Ishikawa (cell line): ENCODE results near the gene SIX6.

Source experiments
- CEBPB ChIP-seq: IDR thresholded peaks from 2 replicates; pipeline ENCODE4 v1.6.1; 2012
- CREB1 ChIP-seq: IDR thresholded peaks from 2 replicates; pipeline ENCODE4 v1.6.1; 2012; ENCODE audit warnings: low read depth
- EGR1 ChIP-seq: IDR thresholded peaks from 2 replicates; pipeline ENCODE4 v1.6.1; 2012
- EP300 ChIP-seq: IDR thresholded peaks from 2 replicates; pipeline ENCODE4 v1.6.1; 2012; ENCODE audit warnings: borderline replicate concordance
- FOXM1 ChIP-seq: IDR thresholded peaks from 2 replicates; pipeline ENCODE4 v1.6.1; 2012; ENCODE audit warnings: low read depth, borderline replicate concordance
- MAX ChIP-seq: IDR thresholded peaks from 2 replicates; pipeline ENCODE4 v1.6.1; 2012
- NFIC ChIP-seq: IDR thresholded peaks from 2 replicates; pipeline ENCODE4 v1.6.1; 2012
- RAD21 ChIP-seq: IDR thresholded peaks from 2 replicates; pipeline ENCODE4 v1.6.1; 2012; ENCODE audit warnings: low read depth
- REST ChIP-seq: IDR thresholded peaks from 2 replicates; pipeline ENCODE4 v1.6.1; 2012; ENCODE audit warnings: low read depth, mild to moderate bottlenecking
- TAF1 ChIP-seq: IDR thresholded peaks from 2 replicates; pipeline ENCODE4 v1.6.1; 2012; ENCODE audit warnings: low read depth, mild to moderate bottlenecking
- TCF12 ChIP-seq: IDR thresholded peaks from 2 replicates; pipeline ENCODE4 v1.6.1; 2012; ENCODE audit warnings: low read depth
- TEAD4 ChIP-seq: IDR thresholded peaks from 2 replicates; pipeline ENCODE4 v1.6.1; 2012
- USF1 ChIP-seq: IDR thresholded peaks from 2 replicates; pipeline ENCODE4 v1.6.1; 2012
- YY1 ChIP-seq: IDR thresholded peaks from 2 replicates; pipeline ENCODE4 v1.6.1; 2012; ENCODE audit warnings: low read depth
- ZBTB7A ChIP-seq: IDR thresholded peaks from 2 replicates; pipeline ENCODE4 v1.6.1; 2012; ENCODE audit warnings: low read depth

Gene SIX6

DNA sequence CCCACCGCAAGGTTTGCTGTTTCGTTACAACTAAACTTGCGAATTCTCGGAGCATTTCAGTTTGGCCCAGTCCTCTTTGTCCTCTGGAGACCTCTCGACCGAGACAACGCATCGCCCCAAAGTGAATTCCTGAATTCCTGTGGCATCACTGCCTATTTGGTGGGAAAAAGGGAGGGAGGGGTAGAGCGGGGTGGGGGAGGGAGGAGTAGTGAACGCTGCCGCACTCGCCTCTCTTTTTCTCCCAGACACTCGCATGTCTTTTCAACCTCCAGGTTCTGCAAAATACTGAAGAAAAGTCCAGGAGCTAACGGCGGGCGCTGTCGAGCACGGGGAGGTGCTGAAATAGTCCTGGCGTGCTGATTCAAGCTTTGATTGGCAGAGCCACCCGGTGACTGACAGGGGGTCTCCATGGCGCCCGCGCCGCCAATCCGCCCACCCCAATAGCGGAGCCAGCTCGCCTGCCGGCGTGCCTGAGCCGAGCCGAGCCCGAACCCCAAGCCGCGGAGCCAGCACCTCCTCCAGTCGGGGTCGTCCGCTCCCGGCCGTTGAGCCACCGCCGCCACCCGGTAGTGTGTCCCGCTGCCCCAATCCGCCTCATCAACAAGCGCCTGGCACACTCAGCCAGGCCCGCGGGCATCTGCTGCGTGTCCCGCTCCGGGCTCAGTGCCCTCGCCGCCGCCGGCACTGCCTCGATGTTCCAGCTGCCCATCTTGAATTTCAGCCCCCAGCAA lies at the start of gene SIX6:
SIX6 (plus strand) TSS at position 440 of the 731 bp plus-strand sequence; CDS start at position 693, 253 bp downstream.
- TF ChIP-seq REST (peak; percentile 83), MAX (peak; percentile 66; the same call in 1 of the 2 replicates), ZBTB7A (peak; percentile 66; the same call in 1 of the 2 replicates), TAF1 (no peak), EP300 (no peak), USF1 (no peak), EGR1 (no peak)

GRCh38 chr14:60482743-60483142 lies 26.2 kb upstream of the SIX6 start:
- TF ChIP-seq CEBPB (no peak), RAD21 (no peak), FOXM1 (no peak), TEAD4 (no peak), TAF1 (no peak), TCF12 (no peak), NFIC (no peak), ZBTB7A (no peak), REST (no peak), MAX (no peak), YY1 (no peak), USF1 (no peak), EP300 (no peak), CREB1 (no peak), EGR1 (no peak)

DNA sequence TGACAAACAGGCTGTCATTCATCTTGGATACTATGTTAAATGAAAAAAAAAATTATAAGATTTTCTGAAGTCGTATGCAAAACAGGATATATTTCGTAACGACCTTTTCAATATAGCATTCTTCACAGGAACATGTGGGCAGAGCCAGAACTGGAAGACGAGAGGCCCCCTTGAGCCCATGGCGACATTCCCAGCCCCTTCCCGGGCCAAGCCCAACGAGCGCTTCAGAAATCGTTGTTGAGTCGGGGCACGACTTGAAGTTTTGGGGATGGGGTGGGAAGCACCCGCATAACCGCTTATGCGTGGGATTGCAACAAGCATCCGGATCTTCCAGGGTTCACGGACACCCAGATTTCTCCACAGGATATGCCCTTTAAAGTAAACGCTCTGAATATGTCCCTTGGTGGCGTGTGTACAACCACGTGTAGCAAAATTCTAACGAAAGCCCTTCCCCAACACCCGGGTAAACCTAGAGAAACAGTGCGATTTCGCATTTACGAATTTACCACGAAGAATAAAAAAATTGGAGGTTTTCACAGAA lies 23.8 kb upstream of the SIX6 start:
- TF ChIP-seq RAD21 (no peak), EGR1 (no peak), USF1 (no peak), TEAD4 (no peak), YY1 (no peak), TAF1 (no peak), EP300 (no peak), MAX (no peak), TCF12 (no peak), CEBPB (no peak), CREB1 (no peak), ZBTB7A (no peak), FOXM1 (no peak), NFIC (no peak), REST (no peak)
